ENCODE measurements around the gene SEZ6L2.

The SEZ6L2 gene

DNA sequence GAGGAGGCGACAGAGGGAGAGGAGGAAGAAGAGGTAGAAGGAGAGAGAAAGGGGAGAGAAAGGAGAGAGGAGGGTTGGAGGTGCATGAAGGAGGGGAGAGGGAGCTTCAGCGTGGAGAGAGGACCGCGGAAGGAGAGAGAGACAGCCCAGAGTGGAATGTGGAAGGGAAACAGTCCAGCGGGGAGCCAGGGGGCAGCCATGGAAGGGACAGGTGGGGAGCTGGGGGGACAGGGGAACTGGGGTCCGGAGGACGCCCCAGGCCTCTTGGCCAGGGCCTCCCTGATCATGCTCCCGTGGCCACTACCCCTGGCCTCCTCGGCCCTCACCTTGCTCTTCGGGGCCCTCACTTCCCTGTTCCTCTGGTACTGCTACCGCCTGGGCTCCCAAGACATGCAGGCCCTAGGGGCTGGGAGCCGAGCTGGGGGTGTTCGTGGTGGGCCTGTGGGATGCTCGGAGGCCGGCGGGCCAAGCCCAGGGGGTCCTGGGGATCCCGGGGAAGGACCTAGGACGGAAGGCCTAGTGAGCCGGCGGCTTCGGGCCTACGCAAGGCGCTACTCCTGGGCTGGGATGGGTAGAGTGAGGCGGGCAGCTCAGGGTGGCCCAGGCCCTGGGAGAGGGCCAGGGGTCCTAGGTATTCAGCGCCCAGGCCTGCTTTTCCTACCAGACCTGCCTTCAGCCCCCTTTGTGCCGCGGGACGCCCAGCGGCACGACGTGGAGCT is 1.7 kb upstream of the SEZ6L2 start:
- H3K36me3 ChIP-seq (ENCODE audit: control insufficient read depth in 5 of 5, insufficient read depth in 5 of 5, low read length in 5 of 5), result no peaks in the 10 kb centered on the region
- no peak overlapping the region for H3K9ac ChIP-seq (ENCODE audit: low read length in 5 of 5)
- H3K4me3 ChIP-seq (ENCODE audit: low read depth in 1 of 5, low read length in 5 of 5), result peak overlapping the region in 4 of 5 donors; percentile 50 to 62 (median 56)
- H3K27me3 ChIP-seq (ENCODE audit: control insufficient read depth in 5 of 5, insufficient read depth in 4 of 5, low read length in 5 of 5), result peaks cover 8 to 25% (median 19%) of the 10 kb centered on the region in 5 donors
- no peaks in the 10 kb centered on the region for H3K9me3 ChIP-seq (ENCODE audit: control insufficient read depth in 5 of 5, low read length in 5 of 5)
- peaks cover 0 to 17% (median 11%) of the 10 kb centered on the region in 5 donors for H3K4me1 ChIP-seq (ENCODE audit: control insufficient read depth in 5 of 5, insufficient read depth in 5 of 5, low read length in 5 of 5)
- H3K27ac ChIP-seq (ENCODE audit: low read depth, low read length), result no peak overlapping the region

DNA sequence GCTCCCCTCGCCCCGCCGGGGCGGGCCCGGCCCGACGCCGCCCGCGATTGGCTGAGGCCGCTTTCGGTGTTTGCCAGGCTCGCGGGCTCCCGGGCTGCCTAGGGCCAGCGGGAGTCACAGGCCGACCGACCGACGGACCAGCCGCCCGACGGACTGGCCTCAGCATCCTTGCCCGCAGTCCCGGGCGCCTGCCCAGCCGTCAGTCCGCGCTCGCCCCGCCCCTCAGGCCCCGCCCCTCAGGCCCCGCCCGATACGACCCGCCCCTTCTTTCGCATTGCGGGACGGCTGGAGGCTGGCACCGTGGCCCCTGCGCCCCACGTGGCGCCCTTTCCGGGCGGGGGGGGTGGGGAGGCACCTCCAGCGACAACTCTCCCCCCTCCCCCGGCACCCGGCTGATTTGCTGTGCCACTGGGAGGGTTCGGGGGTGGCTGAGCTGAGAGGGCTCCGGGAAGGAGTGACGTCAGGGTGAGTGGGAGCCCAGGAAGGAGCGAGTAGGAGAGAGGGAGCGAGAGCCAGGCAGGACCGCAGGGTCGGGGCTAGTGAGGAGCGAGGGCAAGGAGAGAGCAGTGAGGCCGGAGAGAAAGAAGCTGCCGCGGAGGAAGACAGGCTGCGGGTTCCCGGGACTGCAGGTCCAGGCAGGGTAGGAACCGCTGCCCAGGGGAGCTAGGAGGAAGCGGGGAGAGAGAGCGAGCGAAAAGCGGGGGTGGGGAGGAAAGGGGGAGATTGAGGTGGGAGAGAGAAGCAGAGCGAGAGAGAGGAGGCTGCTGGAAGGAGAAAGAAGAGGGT is 945 bp upstream of the SEZ6L2 start, which contains the start of gene ASPHD1:
ASPHD1 (plus strand) TSS at position 387 of the 786 bp plus-strand sequence. CDS start 484 bp downstream, outside the sequence.
- peaks cover 8 to 25% (median 19%) of the 10 kb centered on the region in 5 donors for H3K27me3 ChIP-seq (ENCODE audit: control insufficient read depth in 5 of 5, insufficient read depth in 4 of 5, low read length in 5 of 5)
- H3K27ac ChIP-seq (ENCODE audit: low read depth, low read length), result no peak within 1 kb of the TSS
- no peaks in the 10 kb centered on the region for H3K36me3 ChIP-seq (ENCODE audit: control insufficient read depth in 5 of 5, insufficient read depth in 5 of 5, low read length in 5 of 5)
- peak within 1 kb of the TSS; percentile 50 to 62 (median 56) for H3K4me3 ChIP-seq (ENCODE audit: low read depth in 1 of 5, low read length in 5 of 5)
- peaks cover 0 to 17% (median 11%) of the 10 kb centered on the region in 5 donors for H3K4me1 ChIP-seq (ENCODE audit: control insufficient read depth in 5 of 5, insufficient read depth in 5 of 5, low read length in 5 of 5)
- H3K9ac ChIP-seq (ENCODE audit: low read length in 5 of 5), result no peak within 1 kb of the TSS
- H3K9me3 ChIP-seq (ENCODE audit: control insufficient read depth in 5 of 5, low read length in 5 of 5), result no peaks in the 10 kb centered on the region

DNA sequence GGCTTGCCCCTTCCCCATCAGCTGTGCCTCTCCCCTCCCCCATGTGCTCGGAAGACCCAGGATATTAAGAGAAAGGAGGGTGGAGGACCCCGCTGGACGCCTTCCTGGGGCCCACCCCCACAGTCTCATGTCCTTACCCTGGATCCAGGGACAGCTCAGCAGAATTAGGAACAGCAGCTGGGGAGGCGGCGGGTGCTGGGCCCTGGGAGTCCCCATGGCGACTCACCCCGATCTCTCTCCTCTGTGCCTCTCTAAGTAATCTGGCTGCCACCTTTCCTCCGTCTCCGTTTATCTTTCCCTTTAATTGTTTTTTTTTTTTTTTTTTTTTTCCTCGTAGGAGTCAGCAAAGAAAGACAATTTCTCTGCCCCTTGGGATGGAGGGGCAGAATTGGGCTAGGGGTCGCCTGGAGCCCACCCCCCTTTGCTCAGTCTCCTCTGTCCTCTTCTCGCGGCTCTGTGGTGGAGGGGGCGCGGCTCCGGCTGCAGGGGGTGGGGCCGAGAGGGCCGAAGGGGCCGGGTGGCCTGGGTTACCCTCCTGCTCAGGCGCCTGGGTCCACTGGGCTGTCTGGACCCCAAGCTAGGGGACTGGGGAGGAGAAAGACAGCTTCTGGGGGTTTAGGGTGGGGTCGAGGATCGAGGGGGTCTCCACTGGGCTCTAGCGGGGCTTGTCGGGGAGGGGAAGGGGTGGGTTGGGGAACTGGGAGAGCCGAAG is 390 bp downstream of the SEZ6L2 start:
- Histone ChIP-seq H3K9me3 (ENCODE audit: control insufficient read depth in 5 of 5, low read length in 5 of 5) (no peaks in the 10 kb centered on the region), H3K4me3 (ENCODE audit: low read depth in 1 of 5, low read length in 5 of 5) (peak overlapping the region in 1 of 5 donors; percentile 62), H3K4me1 (ENCODE audit: control insufficient read depth in 5 of 5, insufficient read depth in 5 of 5, low read length in 5 of 5) (peaks cover 0 to 17% (median 11%) of the 10 kb centered on the region in 5 donors), H3K27ac (ENCODE audit: low read depth, low read length) (no peak overlapping the region), H3K27me3 (ENCODE audit: control insufficient read depth in 5 of 5, insufficient read depth in 4 of 5, low read length in 5 of 5) (peaks cover 8 to 25% (median 19%) of the 10 kb centered on the region in 5 donors), H3K36me3 (ENCODE audit: control insufficient read depth in 5 of 5, insufficient read depth in 5 of 5, low read length in 5 of 5) (no peaks in the 10 kb centered on the region), H3K9ac (ENCODE audit: low read length in 5 of 5) (no peak overlapping the region)

DNA sequence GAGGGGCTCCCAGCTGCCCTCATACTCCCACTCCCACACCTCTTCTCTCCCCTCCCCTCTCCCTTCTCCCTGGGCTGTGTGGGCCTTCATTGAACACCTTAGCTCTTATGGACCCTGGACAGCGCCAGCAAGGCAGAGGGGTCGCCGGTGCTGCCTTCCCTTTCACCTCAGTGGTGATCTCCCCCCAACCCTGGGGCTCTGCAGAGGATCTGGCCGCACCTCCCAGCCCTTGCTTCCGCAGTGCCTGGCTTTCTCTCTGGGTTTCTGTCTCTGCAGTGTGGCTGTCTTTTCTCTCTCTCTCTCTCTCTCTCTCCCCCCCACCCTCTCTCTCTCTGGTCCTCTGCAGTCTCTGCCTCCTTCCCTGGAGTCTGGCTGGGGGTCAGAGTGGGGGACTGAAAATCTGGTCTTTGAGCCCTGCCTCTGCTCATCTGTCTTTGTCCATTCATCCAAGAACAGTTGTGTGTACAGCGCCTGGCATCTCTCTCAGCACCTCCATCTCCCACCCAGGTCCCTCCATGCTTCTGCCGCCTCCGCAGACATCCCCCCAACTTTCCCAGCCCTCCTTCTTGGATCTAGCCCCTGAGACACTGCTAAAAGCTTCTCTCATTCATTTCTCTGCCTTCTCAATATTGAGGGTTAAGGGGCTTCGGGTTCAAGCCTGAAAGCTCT is 1.1 kb downstream of the SEZ6L2 start:
- peaks cover 8 to 25% (median 19%) of the 10 kb centered on the region in 5 donors for H3K27me3 ChIP-seq (ENCODE audit: control insufficient read depth in 5 of 5, insufficient read depth in 4 of 5, low read length in 5 of 5)
- H3K4me3 ChIP-seq (ENCODE audit: low read depth in 1 of 5, low read length in 5 of 5), result no peak overlapping the region
- peaks cover 0 to 17% (median 11%) of the 10 kb centered on the region in 5 donors for H3K4me1 ChIP-seq (ENCODE audit: control insufficient read depth in 5 of 5, insufficient read depth in 5 of 5, low read length in 5 of 5)
- H3K27ac ChIP-seq (ENCODE audit: low read depth, low read length), result no peak overlapping the region
- no peak overlapping the region for H3K9ac ChIP-seq (ENCODE audit: low read length in 5 of 5)
- no peaks in the 10 kb centered on the region for H3K9me3 ChIP-seq (ENCODE audit: control insufficient read depth in 5 of 5, low read length in 5 of 5)
- H3K36me3 ChIP-seq (ENCODE audit: control insufficient read depth in 5 of 5, insufficient read depth in 5 of 5, low read length in 5 of 5), result no peaks in the 10 kb centered on the region

DNA sequence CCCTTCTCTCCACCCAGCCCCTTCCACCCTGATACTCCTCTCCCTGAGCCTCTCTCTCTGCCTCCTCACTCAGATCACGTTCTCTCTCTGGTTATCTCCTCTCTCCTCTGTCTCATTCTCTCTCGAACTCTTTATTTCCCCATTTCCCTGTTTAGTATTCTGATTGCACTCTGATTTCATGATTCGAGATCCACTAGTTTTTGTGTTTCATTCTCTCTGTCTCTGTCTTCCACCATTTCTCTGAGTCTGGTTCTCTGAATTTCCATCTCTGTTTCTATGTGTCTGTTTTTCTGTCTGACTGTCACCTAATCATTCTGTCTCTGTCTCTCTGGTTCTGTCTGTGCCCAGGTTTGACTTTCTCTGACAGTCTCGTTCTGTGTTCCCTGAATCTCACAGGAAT is 2.0 kb downstream of the SEZ6L2 start:
- Histone ChIP-seq H3K4me3 (ENCODE audit: low read depth in 1 of 5, low read length in 5 of 5) (no peak overlapping the region), H3K27ac (ENCODE audit: low read depth, low read length) (no peak overlapping the region), H3K9ac (ENCODE audit: low read length in 5 of 5) (no peak overlapping the region), H3K9me3 (ENCODE audit: control insufficient read depth in 5 of 5, low read length in 5 of 5) (no peaks in the 10 kb centered on the region), H3K36me3 (ENCODE audit: control insufficient read depth in 5 of 5, insufficient read depth in 5 of 5, low read length in 5 of 5) (no peaks in the 10 kb centered on the region), H3K4me1 (ENCODE audit: control insufficient read depth in 5 of 5, insufficient read depth in 5 of 5, low read length in 5 of 5) (peaks cover 0 to 17% (median 11%) of the 10 kb centered on the region in 5 donors), H3K27me3 (ENCODE audit: control insufficient read depth in 5 of 5, insufficient read depth in 4 of 5, low read length in 5 of 5) (peaks cover 8 to 25% (median 19%) of the 10 kb centered on the region in 5 donors)

DNA sequence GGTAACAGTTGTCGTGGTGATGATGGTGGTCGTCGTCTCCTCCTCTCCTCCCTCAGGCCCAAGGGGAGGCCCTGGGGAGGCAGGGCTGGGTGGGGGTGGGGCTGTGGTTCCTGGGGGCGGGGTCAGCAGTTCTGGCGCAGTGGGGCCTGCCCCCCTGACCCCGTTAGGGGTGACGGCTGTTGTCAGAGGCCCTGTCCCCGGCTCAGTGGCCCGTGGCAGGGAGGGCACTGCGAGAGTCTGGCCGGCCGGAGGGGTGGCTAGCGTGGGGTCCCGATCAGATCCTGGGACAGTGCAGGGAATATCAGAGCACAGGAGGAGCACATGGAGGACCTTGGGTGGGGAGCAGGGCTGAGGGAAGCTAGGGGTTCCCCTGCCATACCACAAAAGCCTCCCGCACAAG is 2.5 kb downstream of the SEZ6L2 start:
- Histone ChIP-seq H3K4me3 (ENCODE audit: low read depth in 1 of 5, low read length in 5 of 5) (no peak overlapping the region), H3K9ac (ENCODE audit: low read length in 5 of 5) (no peak overlapping the region), H3K9me3 (ENCODE audit: control insufficient read depth in 5 of 5, low read length in 5 of 5) (no peaks in the 10 kb centered on the region), H3K27ac (ENCODE audit: low read depth, low read length) (no peak overlapping the region), H3K27me3 (ENCODE audit: control insufficient read depth in 5 of 5, insufficient read depth in 4 of 5, low read length in 5 of 5) (peaks cover 8 to 25% (median 19%) of the 10 kb centered on the region in 5 donors), H3K36me3 (ENCODE audit: control insufficient read depth in 5 of 5, insufficient read depth in 5 of 5, low read length in 5 of 5) (no peaks in the 10 kb centered on the region), H3K4me1 (ENCODE audit: control insufficient read depth in 5 of 5, insufficient read depth in 5 of 5, low read length in 5 of 5) (peaks cover 0 to 17% (median 11%) of the 10 kb centered on the region in 5 donors)

DNA sequence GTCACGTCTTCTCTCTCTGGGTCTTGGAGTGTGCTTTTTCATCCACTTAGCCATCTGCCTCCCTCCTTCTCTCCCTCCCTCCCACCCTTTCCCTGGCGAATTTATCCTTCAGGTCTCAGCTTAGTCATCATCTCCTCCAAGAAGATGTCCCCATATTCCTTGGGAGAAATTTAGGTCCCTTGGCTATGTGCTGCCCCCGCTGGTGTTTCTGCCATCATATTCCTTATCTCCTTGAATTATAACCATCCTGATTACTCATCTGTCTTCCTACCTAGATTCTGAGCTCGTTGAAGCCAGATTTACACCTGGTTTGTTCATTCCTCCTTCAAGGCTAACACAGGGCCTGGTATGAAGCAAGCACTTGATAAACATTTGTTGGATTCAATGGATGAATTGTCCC is 5.0 kb downstream of the SEZ6L2 start:
- H3K27me3 ChIP-seq (ENCODE audit: control insufficient read depth in 5 of 5, insufficient read depth in 4 of 5, low read length in 5 of 5), result peaks cover 8 to 21% (median 17%) of the 10 kb centered on the region in 5 donors
- H3K9me3 ChIP-seq (ENCODE audit: control insufficient read depth in 5 of 5, low read length in 5 of 5), result no peaks in the 10 kb centered on the region
- H3K9ac ChIP-seq (ENCODE audit: low read length in 5 of 5), result no peak overlapping the region
- no peaks in the 10 kb centered on the region for H3K36me3 ChIP-seq (ENCODE audit: control insufficient read depth in 5 of 5, insufficient read depth in 5 of 5, low read length in 5 of 5)
- H3K27ac ChIP-seq (ENCODE audit: low read depth, low read length), result no peak overlapping the region
- H3K4me3 ChIP-seq (ENCODE audit: low read depth in 1 of 5, low read length in 5 of 5), result no peak overlapping the region
- H3K4me1 ChIP-seq (ENCODE audit: control insufficient read depth in 5 of 5, insufficient read depth in 5 of 5, low read length in 5 of 5), result peaks cover 0 to 5% (median 0%) of the 10 kb centered on the region in 5 donors

DNA sequence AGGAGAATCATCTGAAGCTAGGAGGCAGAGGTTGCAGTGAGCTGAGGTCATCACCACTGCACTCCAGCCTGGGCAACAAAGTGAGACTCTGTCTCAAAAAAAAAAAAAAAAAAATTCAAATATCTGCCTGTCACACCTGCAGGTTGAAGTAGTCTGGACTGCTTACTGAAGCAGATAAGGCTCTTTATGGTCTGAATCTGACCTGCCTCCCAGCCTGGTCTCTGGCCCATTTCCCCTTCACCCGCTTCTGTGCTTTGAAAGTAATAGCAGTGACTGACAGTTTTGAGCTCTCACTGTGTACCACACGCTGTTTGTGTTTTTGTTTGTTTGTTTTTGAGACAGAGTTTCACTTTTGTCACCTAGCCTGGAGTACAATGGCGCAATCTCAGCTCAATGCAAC is 5.8 kb downstream of the SEZ6L2 start:
- Histone ChIP-seq H3K4me3 (ENCODE audit: low read depth in 1 of 5, low read length in 5 of 5) (no peak overlapping the region), H3K4me1 (ENCODE audit: control insufficient read depth in 5 of 5, insufficient read depth in 5 of 5, low read length in 5 of 5) (no peaks in the 10 kb centered on the region), H3K9ac (ENCODE audit: low read length in 5 of 5) (no peak overlapping the region), H3K9me3 (ENCODE audit: control insufficient read depth in 5 of 5, low read length in 5 of 5) (no peaks in the 10 kb centered on the region), H3K27me3 (ENCODE audit: control insufficient read depth in 5 of 5, insufficient read depth in 4 of 5, low read length in 5 of 5) (peaks cover 8 to 18% (median 13%) of the 10 kb centered on the region in 5 donors), H3K27ac (ENCODE audit: low read depth, low read length) (no peak overlapping the region), H3K36me3 (ENCODE audit: control insufficient read depth in 5 of 5, insufficient read depth in 5 of 5, low read length in 5 of 5) (no peaks in the 10 kb centered on the region)

DNA sequence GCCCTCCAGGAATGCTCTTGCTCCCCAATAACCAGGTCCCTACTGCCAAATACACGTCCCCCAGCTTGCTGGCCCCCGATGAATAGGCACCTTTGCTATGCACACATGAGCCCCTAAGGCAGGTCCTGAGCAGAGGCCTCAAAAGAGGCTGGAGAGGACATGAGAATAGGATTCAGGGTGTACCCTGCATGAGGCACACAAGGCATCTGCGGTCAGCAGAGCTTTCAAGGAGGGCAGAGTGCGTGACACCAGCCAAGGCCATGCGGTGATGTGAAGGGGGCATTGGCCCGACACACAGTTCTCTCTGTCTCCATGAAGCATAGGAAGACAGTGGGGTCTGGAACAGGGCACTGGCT is 6.9 kb downstream of the SEZ6L2 start:
- H3K4me1 ChIP-seq (ENCODE audit: control insufficient read depth in 5 of 5, insufficient read depth in 5 of 5, low read length in 5 of 5), result no peaks in the 10 kb centered on the region
- no peaks in the 10 kb centered on the region for H3K36me3 ChIP-seq (ENCODE audit: control insufficient read depth in 5 of 5, insufficient read depth in 5 of 5, low read length in 5 of 5)
- H3K9ac ChIP-seq (ENCODE audit: low read length in 5 of 5), result no peak overlapping the region
- peaks cover 0 to 8% (median 3%) of the 10 kb centered on the region in 5 donors for H3K27me3 ChIP-seq (ENCODE audit: control insufficient read depth in 5 of 5, insufficient read depth in 4 of 5, low read length in 5 of 5)
- H3K4me3 ChIP-seq (ENCODE audit: low read depth in 1 of 5, low read length in 5 of 5), result no peak overlapping the region
- no peak overlapping the region for H3K27ac ChIP-seq (ENCODE audit: low read depth, low read length)
- no peaks in the 10 kb centered on the region for H3K9me3 ChIP-seq (ENCODE audit: control insufficient read depth in 5 of 5, low read length in 5 of 5)

All from subcutaneous abdominal adipose tissue (tissue), 5 donors.